Uterus (tissue), 2 donors: ENCODE data around the gene DGKH.

Experiments used
- POLR2A ChIP-seq, 2 donors: fragments of 450-650 bp; IDR thresholded peaks; one replicate each; pipeline ENCODE4 v1.6.1; 2016; ENCODE audit warnings: antibody characterized with exemption in 2 of 2, mild to moderate bottlenecking in 1 of 2, moderate library complexity in 1 of 2
- TF ChIP-seq, protein P1 (sequence below), 4 experiments: fragments of 200-600 bp in 2 of 4; fragments of 450-650 bp in 2 of 4; sonication (generic) in 2 of 4; IDR thresholded peaks; one replicate each; pipeline ENCODE4 v1.5.1; 2016 to 2019; ENCODE audit warnings: antibody characterized with exemption in 4 of 4, mild to moderate bottlenecking in 2 of 4, moderate library complexity in 1 of 4

GRCh38 chr13:42239161-42239560, 190.7 kb downstream of the DGKH start:
- TF ChIP-seq, protein P1, sequence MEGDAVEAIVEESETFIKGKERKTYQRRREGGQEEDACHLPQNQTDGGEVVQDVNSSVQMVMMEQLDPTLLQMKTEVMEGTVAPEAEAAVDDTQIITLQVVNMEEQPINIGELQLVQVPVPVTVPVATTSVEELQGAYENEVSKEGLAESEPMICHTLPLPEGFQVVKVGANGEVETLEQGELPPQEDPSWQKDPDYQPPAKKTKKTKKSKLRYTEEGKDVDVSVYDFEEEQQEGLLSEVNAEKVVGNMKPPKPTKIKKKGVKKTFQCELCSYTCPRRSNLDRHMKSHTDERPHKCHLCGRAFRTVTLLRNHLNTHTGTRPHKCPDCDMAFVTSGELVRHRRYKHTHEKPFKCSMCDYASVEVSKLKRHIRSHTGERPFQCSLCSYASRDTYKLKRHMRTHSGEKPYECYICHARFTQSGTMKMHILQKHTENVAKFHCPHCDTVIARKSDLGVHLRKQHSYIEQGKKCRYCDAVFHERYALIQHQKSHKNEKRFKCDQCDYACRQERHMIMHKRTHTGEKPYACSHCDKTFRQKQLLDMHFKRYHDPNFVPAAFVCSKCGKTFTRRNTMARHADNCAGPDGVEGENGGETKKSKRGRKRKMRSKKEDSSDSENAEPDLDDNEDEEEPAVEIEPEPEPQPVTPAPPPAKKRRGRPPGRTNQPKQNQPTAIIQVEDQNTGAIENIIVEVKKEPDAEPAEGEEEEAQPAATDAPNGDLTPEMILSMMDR (IDR thresholded peaks at IDR 0.05), result no peak
- TF ChIP-seq POLR2A (IDR thresholded peaks at IDR 0.05), result no peak
